H1 (cell line): ENCODE measurements around the gene TBC1D24. TPM values are rescaled to one million over a fixed set of nuclear protein-coding genes. Genes with fewer than 3 reads are reported as not detected.

Experiments
- HDAC2 ChIP-seq, 2 experiments: fragments of 300-600 bp in 1 of 2; sonication (generic) in 1 of 2; IDR thresholded peaks; 2 replicates each; pipeline ENCODE4 v1.6.1; 2011 to 2012; ENCODE audit warnings: low read depth in 2 of 2, low read length in 2 of 2, mild to moderate bottlenecking in 2 of 2, moderate library complexity in 2 of 2, borderline replicate concordance in 1 of 2, inconsistent platforms in 1 of 2
- MAFK ChIP-seq: IDR thresholded peaks from 2 replicates; pipeline ENCODE4 v1.6.1; 2012; ENCODE audit warnings: low read depth, mild to moderate bottlenecking, improper control_type of control experiment, low read length
- RNF2 ChIP-seq: fragments of 200-900, 300-1000 bp; sonication (generic); IDR thresholded peaks from 2 replicates; pipeline ENCODE4 v1.7.1; 2016; ENCODE audit warnings: borderline replicate concordance, low read depth, mild to moderate bottlenecking, antibody characterized with exemption, low read length; ENCODE audit not compliant: poor library complexity, severe bottlenecking; ENCODE audit errors: missing control alignments
- SIN3A ChIP-seq, 2 experiments: IDR thresholded peaks in 1 of 2; conservative IDR thresholded peaks in 1 of 2; 2 replicates each; pipeline ENCODE4 v1.6.1; 2011 to 2012; ENCODE audit warnings: low read length in 2 of 2, improper control_type of control experiment in 1 of 2, low read depth in 1 of 2, mild to moderate bottlenecking in 1 of 2
- polyA plus RNA-seq, 7 experiments: library from polyadenylated mRNA; depleted of rRNA in 3 of 7; stranded (reverse) in 5 of 7; unstranded in 2 of 7; fragments of >200 nt in 5 of 7; fragments of 200-250 nt in 2 of 7; gene quantifications; 1 replicate in 5 of 7; 2 replicates in 1 of 7; 4 replicates in 1 of 7; pipeline versions ENCODE4 v1.2.1 to v1.2.3, GENCODE V29; 2011 to 2013; ENCODE audit warnings: missing spikeins in 2 of 7, mixed read lengths in 2 of 7
- total RNA-seq: library from RNA; stranded (reverse); fragmentation: NEBNext Ultra II Directional; extraction: Animal tissue kit (Norgen Biotek cat#: 25700); gene quantifications from 2 replicates; pipeline ENCODE4 v1.2.1, GENCODE V29; 2021

Gene TBC1D24
- total and polyA plus RNA-seq, 2 of the 8 experiments (the other 6 are each of a cell fraction or from before 2014, with no cell fraction given) = 8.7 to 21.5 TPM

DNA sequence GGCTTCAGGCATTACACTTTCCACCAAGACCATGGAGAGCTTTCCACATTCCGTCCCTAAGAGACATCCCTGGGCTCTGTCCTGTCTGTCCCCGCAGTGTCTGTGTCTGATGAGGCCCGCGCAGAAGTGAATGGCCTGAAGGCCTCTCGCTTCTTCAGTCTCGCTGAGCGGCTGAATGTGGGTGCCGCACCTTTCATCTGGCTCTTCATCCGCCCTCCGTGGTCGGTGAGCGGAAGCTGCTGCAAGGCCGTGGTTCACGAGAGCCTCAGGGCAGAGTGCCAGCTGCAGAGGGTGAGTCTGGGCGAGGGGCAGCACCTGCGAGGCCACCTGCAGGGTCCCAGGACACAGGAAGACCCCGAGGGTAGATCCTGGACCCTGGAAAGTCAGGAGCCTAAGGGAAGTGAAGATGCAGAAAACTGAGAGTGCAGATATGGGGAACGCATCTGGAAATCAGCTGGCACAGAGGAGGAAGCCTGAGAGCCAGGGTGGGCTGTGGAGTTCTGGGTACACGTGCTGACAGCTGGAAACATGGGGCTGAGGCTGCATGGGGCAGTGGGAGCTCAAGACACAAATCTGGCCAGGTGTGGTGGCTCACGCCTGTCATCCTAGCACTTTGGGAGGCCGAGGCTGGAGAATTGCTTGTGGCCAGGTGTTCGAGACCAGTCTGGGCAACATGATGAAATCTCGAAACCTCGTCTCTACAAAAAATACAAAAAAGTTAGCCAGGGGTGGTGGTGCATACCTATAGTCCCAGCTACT lies 37.7 kb upstream of the TBC1D24 start (continued):
- TF ChIP-seq MAFK = no peak
- TF ChIP-seq HDAC2 (IDR thresholded peaks at IDR 0.05; ENCODE audit: borderline replicate concordance in 1 of 2, low read depth in 2 of 2, low read length in 2 of 2) = no peak
- TF ChIP-seq RNF2 = no peak
- no peak for TF ChIP-seq SIN3A (conservative IDR thresholded peaks at IDR 0.05 in 1 of 2, IDR thresholded peaks at IDR 0.05 in 1 of 2; ENCODE audit: low read depth in 1 of 2, low read length in 2 of 2)
